ENCODE measurements around the gene APMAP.
"Not testable (repeated sequence)": the region's sequence is repeated elsewhere in the genome, so short reads cannot be mapped to it uniquely, and the experiment has no call there.

The APMAP gene

GRCh38 chr20:24929867-24930723 is 62.5 kb downstream of the APMAP start:
- not testable (repeated sequence) for DNase-seq

- DNase-seq = not testable (repeated sequence)
Observed at GRCh38 chr20:24929259-24929658, 63.3 kb downstream of the APMAP start.

GRCh38 chr20:24920706-24921105 is 71.8 kb downstream of the APMAP start:
- DNase-seq = not testable (repeated sequence)

- not testable (repeated sequence) for DNase-seq
Observed at GRCh38 chr20:24919665-24920064, 72.9 kb downstream of the APMAP start.

- no peak for DNase-seq
Observed at GRCh38 chr20:24918579-24919566, 73.7 kb downstream of the APMAP start.

GRCh38 chr20:24917797-24918578 is 74.6 kb downstream of the APMAP start:
- DNase-seq = peak; percentile 48

GRCh38 chr20:24917056-24917455 is 75.5 kb downstream of the APMAP start:
- no peak for DNase-seq

- no peak for DNase-seq
Observed at GRCh38 chr20:24916412-24916811, 76.1 kb downstream of the APMAP start.

GRCh38 chr20:24915892-24916291 is 76.7 kb downstream of the APMAP start:
- DNase-seq = no peak

GRCh38 chr20:24915440-24915839 is 77.1 kb downstream of the APMAP start:
- DNase-seq = no peak

GRCh38 chr20:24914388-24915241 is 77.9 kb downstream of the APMAP start:
- no peak for DNase-seq

- DNase-seq = no peak
Observed at GRCh38 chr20:24913076-24913628, 79.4 kb downstream of the APMAP start.

All from MV-4-11 (cell line).